ENCODE data around the gene FASTKD1. TPM values are rescaled to one million over a fixed set of nuclear protein-coding genes. Genes with fewer than 3 reads are reported as not detected.

FASTKD1 gene
- total and polyA plus RNA-seq, 2 donors (not counting 1 experiment from before 2014, with no cell fraction given) = 8.5 to 31.0 TPM

GRCh38 chr2:169572821-169573159 is 875 bp downstream of the FASTKD1 start:
- TF ChIP-seq EZH2 (IDR thresholded peaks at IDR 0.05; ENCODE audit: borderline replicate concordance, insufficient read depth, low read depth, low read length, poor library complexity, severe bottlenecking) (no peak), CTCF (IDR thresholded peaks at IDR 0.05) (no peak)
- WGBS (ENCODE audit: insufficient coverage) = 18% methylated on average over 1 of the region's 2 CpGs
- H3K4me1 Mint-ChIP-seq = peaks cover 14% of the 10 kb centered on the region
- peaks cover 5 to 6% of the 10 kb centered on the region in 2 donors for H3K4me1 ChIP-seq (ENCODE audit: control insufficient read depth in 2 of 2, insufficient read depth in 2 of 2, low read length in 2 of 2)
- H3K9me3 ChIP-seq (ENCODE audit: control extremely low read depth in 1 of 3, control insufficient read depth in 2 of 3, insufficient read depth in 1 of 3, low read length in 2 of 3) = no peaks in the 10 kb centered on the region
- no peaks in the 10 kb centered on the region for H3K36me3 ChIP-seq (replicated peaks in 1 of 2; ENCODE audit: control extremely low read depth in 1 of 2, control insufficient read depth in 1 of 2, extremely low read depth in 1 of 2, insufficient read depth in 2 of 2, low read length in 1 of 2)
- no peaks in the 10 kb centered on the region for H3K27me3 ChIP-seq (replicated peaks in 1 of 4; ENCODE audit: control extremely low read depth in 1 of 4, control insufficient read depth in 3 of 4, insufficient read depth in 4 of 4, low read length in 3 of 4)
- no peaks in the 10 kb centered on the region for H3K27me3 Mint-ChIP-seq
- peak overlapping the region; percentile 98 for H2AFZ ChIP-seq (ENCODE audit: insufficient read depth, low read depth, low read length, poor library complexity, severe bottlenecking)
- peak overlapping the region; percentile 90 for H3K9ac ChIP-seq (ENCODE audit: low read length)
- ChIA-PET POLR2A (interaction anchor here (2.0 kb wide), 1 partner anchor 12 kb away, joined by 16 read pairs; the partner anchor contains the start of gene PPIG), CTCF (interaction anchor here (2.3 kb wide), 1 partner anchor 12 kb away, joined by 14 read pairs; the partner anchor contains the start of gene PPIG)
- peaks cover 35% of the 10 kb centered on the region for H3K79me2 ChIP-seq (ENCODE audit: control insufficient read depth, insufficient read depth, low read length)
- H3K27ac Mint-ChIP-seq = peak overlapping the region; percentile 88
- peak overlapping the region; percentile 96 for H3K4me3 Mint-ChIP-seq
- peak overlapping the region; percentile 75 for H3K4me2 ChIP-seq (replicated peaks; ENCODE audit: low read depth, low read length, poor library complexity, severe bottlenecking)
- ATAC-seq (ENCODE audit: low read depth) (no peak), DNase-seq (no peak)
- intact Hi-C loops (cut with micrococcal nuclease) = loop anchor here (1.0 to 10.0 kb wide), 5 partner anchors 12 to 1862 kb away; partner anchors contain the start of genes CFAP210, DCAF17, METTL8 and PHOSPHO2
- peak overlapping the region; percentile 74 to 99 (median 89) for H3K4me3 ChIP-seq (ENCODE audit: control extremely low read depth in 1 of 5, extremely low read depth in 1 of 5, insufficient read depth in 1 of 5, low read depth in 2 of 5, low read length in 4 of 5)
- H4K20me1 ChIP-seq (ENCODE audit: control insufficient read depth, insufficient read depth, low read length, poor library complexity, severe bottlenecking) = no peaks in the 10 kb centered on the region
- H3K27ac ChIP-seq (ENCODE audit: low read length in 2 of 2) = peak overlapping the region in 1 of 2 donors; percentile 75
- H3K9me3 Mint-ChIP-seq (ENCODE audit: insufficient read depth) = no peaks in the 10 kb centered on the region

GRCh38 chr2:169572189-169572588 is 1.5 kb downstream of the FASTKD1 start:
- H3K27ac ChIP-seq (ENCODE audit: low read length in 2 of 2) = no peak overlapping the region

More at GRCh38 chr2:169572189-169572588, 1.5 kb downstream of the FASTKD1 start:
- no peak overlapping the region for H3K4me3 ChIP-seq (ENCODE audit: control extremely low read depth in 1 of 5, extremely low read depth in 1 of 5, insufficient read depth in 1 of 5, low read depth in 2 of 5, low read length in 4 of 5)
- no peak for TF ChIP-seq EZH2 (IDR thresholded peaks at IDR 0.05; ENCODE audit: borderline replicate concordance, insufficient read depth, low read depth, low read length, poor library complexity, severe bottlenecking)
- peaks cover 5 to 6% of the 10 kb centered on the region in 2 donors for H3K4me1 ChIP-seq (ENCODE audit: control insufficient read depth in 2 of 2, insufficient read depth in 2 of 2, low read length in 2 of 2)
- H3K9me3 Mint-ChIP-seq (ENCODE audit: insufficient read depth) = no peaks in the 10 kb centered on the region
- intact Hi-C loops (cut with micrococcal nuclease) = loop anchor here (2.0 to 10.0 kb wide), 3 partner anchors 225 to 1863 kb away; partner anchors contain the start of genes DCAF17, METTL8, SSB and UBR3
- ChIA-PET POLR2A (no interaction called here), CTCF (no interaction called here)
- H3K79me2 ChIP-seq (ENCODE audit: control insufficient read depth, insufficient read depth, low read length) = peaks cover 35% of the 10 kb centered on the region
- DNase-seq (no peak), ATAC-seq (ENCODE audit: low read depth) (no peak)
- no peaks in the 10 kb centered on the region for H3K27me3 Mint-ChIP-seq
- H2AFZ ChIP-seq (ENCODE audit: insufficient read depth, low read depth, low read length, poor library complexity, severe bottlenecking) = no peak overlapping the region
- no peak overlapping the region for H3K4me3 Mint-ChIP-seq
- no peaks in the 10 kb centered on the region for H3K36me3 ChIP-seq (replicated peaks in 1 of 2; ENCODE audit: control extremely low read depth in 1 of 2, control insufficient read depth in 1 of 2, extremely low read depth in 1 of 2, insufficient read depth in 2 of 2, low read length in 1 of 2)
- no peaks in the 10 kb centered on the region for H3K27me3 ChIP-seq (replicated peaks in 1 of 4; ENCODE audit: control extremely low read depth in 1 of 4, control insufficient read depth in 3 of 4, insufficient read depth in 4 of 4, low read length in 3 of 4)
- no peaks in the 10 kb centered on the region for H4K20me1 ChIP-seq (ENCODE audit: control insufficient read depth, insufficient read depth, low read length, poor library complexity, severe bottlenecking)
- peaks cover 14% of the 10 kb centered on the region for H3K4me1 Mint-ChIP-seq
- no peaks in the 10 kb centered on the region for H3K9me3 ChIP-seq (ENCODE audit: control extremely low read depth in 1 of 3, control insufficient read depth in 2 of 3, insufficient read depth in 1 of 3, low read length in 2 of 3)
- H3K4me2 ChIP-seq (replicated peaks; ENCODE audit: low read depth, low read length, poor library complexity, severe bottlenecking) = no peak overlapping the region
- H3K27ac Mint-ChIP-seq = no peak overlapping the region
- H3K9ac ChIP-seq (ENCODE audit: low read length) = no peak overlapping the region
- WGBS (ENCODE audit: insufficient coverage) = no CpG with 5 or more reads among the region's 1 CpG

All from B cell (primary cell).